Kidney (tissue), 14 donors: ENCODE data around the gene RPTN. TPM values are rescaled to one million over a fixed set of nuclear protein-coding genes. Genes with fewer than 3 reads are reported as not detected.

Experiments
- DNase-seq, 5 donors: peaks; one replicate each; pipeline ENCODE4 v3.0.0-alpha.2; 2013 to 2020
- FAIRE-seq: peaks from 2 replicates; lab custom pipeline; 2012; peaks lifted over from hg19 to GRCh38; lab: Jason Lieb, UNC
- H3K27ac ChIP-seq, 2 donors: one replicate each; pipeline ENCODE4 v1.7.0; 2013; ENCODE audit warnings: low read depth in 2 of 2, low read length in 2 of 2, inconsistent platforms in 1 of 2
- H3K27me3 ChIP-seq: one replicate; pipeline ENCODE4 v1.7.1; 2013; ENCODE audit warnings: low read length, inconsistent platforms; ENCODE audit not compliant: control insufficient read depth, insufficient read depth
- H3K36me3 ChIP-seq, 3 donors: one replicate each; pipeline versions ENCODE4 v1.7.0 to v1.7.1; 2013; ENCODE audit warnings: low read length in 3 of 3, control low read depth in 1 of 3, inconsistent platforms in 1 of 3; ENCODE audit not compliant: insufficient read depth in 3 of 3, control insufficient read depth in 2 of 3
- H3K4me1 ChIP-seq, 3 donors: one replicate each; pipeline versions ENCODE4 v1.7.0 to v1.7.1; 2013; ENCODE audit warnings: low read length in 3 of 3, inconsistent platforms in 1 of 3, low read depth in 1 of 3; ENCODE audit not compliant: control insufficient read depth in 2 of 3, insufficient read depth in 2 of 3
- H3K4me3 ChIP-seq, 3 donors: one replicate each; pipeline versions ENCODE4 v1.7.0 to v1.8.1; 2013; ENCODE audit warnings: low read length in 3 of 3, control low read depth in 1 of 3, inconsistent platforms in 1 of 3
- H3K9ac ChIP-seq, 3 donors: one replicate each; pipeline versions ENCODE4 v1.7.0 to v1.7.1; 2013; ENCODE audit warnings: low read length in 3 of 3, control low read depth in 1 of 3, inconsistent platforms in 1 of 3
- H3K9me3 ChIP-seq, 3 donors: one replicate each; pipeline versions ENCODE4 v1.7.0 to v1.7.1; 2013; ENCODE audit warnings: low read length in 3 of 3, control low read depth in 1 of 3, inconsistent platforms in 1 of 3; ENCODE audit not compliant: control insufficient read depth in 2 of 3, insufficient read depth in 1 of 3
- CTCF ChIP-seq: IDR thresholded peaks from 3 replicates; pipeline ENCODE4 v1.5.1; 2012; ENCODE audit warnings: mild to moderate bottlenecking, moderate library complexity, borderline replicate concordance; ENCODE audit not compliant: insufficient read depth; ENCODE audit errors: extremely low read depth
- intact Hi-C: fragments of 100-400 bp; cut with DNase I; formaldehyde crosslinking; loops from one replicate; pipeline ENCODE4 v1.11.1; 2022
- polyA plus RNA-seq: library from polyadenylated mRNA; stranded (reverse); fragments of 350-450 nt; fragmentation: Illumina TruSeq; extraction: RNeasy Lipid Tissue Mini Kit (QIAGEN cat#74804); gene quantifications from one replicate; pipeline ENCODE4 v1.2.3, GENCODE V29; 2014; ENCODE audit warnings: low read depth, low replicate concordance; ENCODE audit not compliant: insufficient read depth
- total RNA-seq: library from RNA; stranded (reverse); fragmentation: NEBNext Ultra II Directional; extraction: Animal tissue kit (Norgen Biotek cat#: 25700); gene quantifications from one replicate; pipeline ENCODE4 v1.2.1, GENCODE V29; 2021
- donor health status: control.
- donor health status: control.
- donor health status: control.
- donor health status: control.
- donor health status: control.
- donor health status: DM: yes; HTN: yes; CAD: no.
- donor health status: Normal renal cell carcinoma (clear cell type).

RPTN gene
- total and polyA plus RNA-seq, 2 donors from 2014 or later = not detected

- Histone ChIP-seq H3K9ac (peak overlapping the region in 2 of 3 donors; percentile 29 to 78), H3K4me3 (peak overlapping the region; percentile 58 to 74 (median 59)), H3K36me3 (no peaks in the 10 kb centered on the region), H3K9me3 (no peaks in the 10 kb centered on the region), H3K4me1 (no peaks in the 10 kb centered on the region), H3K27me3 (no peaks in the 10 kb centered on the region), H3K27ac (no peak overlapping the region)
- TF ChIP-seq CTCF = peak; percentile 70
- FAIRE-seq (no peak), DNase-seq (peak in 3 of 5 donors; percentile 44 to 84 (median 82))
- intact Hi-C loops = no loop called here
Observed at GRCh38 chr1:152189657-152190442, 30.8 kb upstream of the RPTN start.

- Histone ChIP-seq H3K27me3 (no peaks in the 10 kb centered on the region), H3K4me3 (peak overlapping the region; percentile 58 to 74 (median 59)), H3K9me3 (no peaks in the 10 kb centered on the region), H3K36me3 (no peaks in the 10 kb centered on the region), H3K9ac (peak overlapping the region; percentile 29 to 78 (median 50)), H3K4me1 (no peaks in the 10 kb centered on the region), H3K27ac (peak overlapping the region; percentile 20 to 47)
- no peak for FAIRE-seq
- intact Hi-C loops = no loop called here
- DNase-seq = peak; percentile 45 to 84 (median 72)
- TF ChIP-seq CTCF = peak; percentile 71
Observed at GRCh38 chr1:152188673-152189591, 29.9 kb upstream of the RPTN start.

- Histone ChIP-seq H3K36me3 (no peaks in the 10 kb centered on the region), H3K9ac (no peak overlapping the region), H3K27ac (no peak overlapping the region), H3K4me1 (no peaks in the 10 kb centered on the region), H3K27me3 (no peaks in the 10 kb centered on the region), H3K9me3 (no peaks in the 10 kb centered on the region), H3K4me3 (no peak overlapping the region)
- FAIRE-seq (no peak), DNase-seq (no peak)
- intact Hi-C loops = no loop called here
- TF ChIP-seq CTCF = no peak
Observed at GRCh38 chr1:152186556-152187285, 27.7 kb upstream of the RPTN start.
